Measurements from ENCODE around the gene MYBPC2.
"Not testable (repeated sequence)": the region's sequence is repeated elsewhere in the genome, so short reads cannot be mapped to it uniquely, and the experiment has no call there.

Gene MYBPC2

DNA sequence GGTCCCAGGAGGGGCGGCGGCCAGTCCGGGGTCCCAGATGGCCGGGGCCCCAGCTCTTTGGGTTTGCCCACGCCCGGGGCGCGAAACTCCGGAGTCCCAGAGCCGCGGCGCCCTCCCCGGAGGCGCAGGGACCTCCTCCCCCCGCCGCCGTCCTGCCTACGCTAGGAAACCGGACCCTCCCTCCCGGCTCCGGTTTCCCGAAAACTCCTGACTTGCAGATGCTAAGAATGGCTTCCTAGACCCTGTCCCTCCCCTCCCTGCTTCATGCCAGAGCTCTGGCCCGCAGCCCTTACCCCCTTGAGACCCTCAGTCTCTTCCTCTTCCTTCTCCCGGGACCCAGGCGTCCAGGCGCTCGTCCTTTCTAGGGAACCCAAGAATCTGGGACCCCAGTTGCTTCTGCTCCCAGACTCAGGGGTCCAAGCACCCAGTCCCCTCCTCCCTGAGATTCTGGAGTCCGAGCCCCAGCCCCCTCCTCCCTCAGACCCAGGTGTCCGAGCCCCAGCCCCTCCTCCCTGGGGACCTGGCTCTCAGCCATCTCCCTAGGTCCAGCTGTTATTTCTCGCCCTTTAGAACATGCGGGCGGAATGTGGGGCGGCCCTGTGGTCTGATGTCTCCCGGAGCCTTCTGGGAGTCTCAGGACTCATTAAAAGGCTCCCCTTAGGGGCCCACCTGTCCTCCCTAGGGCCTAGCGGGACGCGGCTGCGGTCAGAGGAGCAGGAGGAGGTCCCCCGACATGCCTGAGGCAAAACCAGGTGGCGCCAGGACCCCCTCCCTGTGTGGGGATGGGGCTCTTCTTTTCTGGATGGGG, at the start of gene MYBPC2:
Gene MYBPC2 (plus strand): TSS at position 672 of the 808 bp plus-strand sequence. CDS start 62 bp downstream, at position 734.
- in situ Hi-C loops (cut with HindIII; ENCODE audit: low sequenced_read_pairs), result no loop called here

DNA sequence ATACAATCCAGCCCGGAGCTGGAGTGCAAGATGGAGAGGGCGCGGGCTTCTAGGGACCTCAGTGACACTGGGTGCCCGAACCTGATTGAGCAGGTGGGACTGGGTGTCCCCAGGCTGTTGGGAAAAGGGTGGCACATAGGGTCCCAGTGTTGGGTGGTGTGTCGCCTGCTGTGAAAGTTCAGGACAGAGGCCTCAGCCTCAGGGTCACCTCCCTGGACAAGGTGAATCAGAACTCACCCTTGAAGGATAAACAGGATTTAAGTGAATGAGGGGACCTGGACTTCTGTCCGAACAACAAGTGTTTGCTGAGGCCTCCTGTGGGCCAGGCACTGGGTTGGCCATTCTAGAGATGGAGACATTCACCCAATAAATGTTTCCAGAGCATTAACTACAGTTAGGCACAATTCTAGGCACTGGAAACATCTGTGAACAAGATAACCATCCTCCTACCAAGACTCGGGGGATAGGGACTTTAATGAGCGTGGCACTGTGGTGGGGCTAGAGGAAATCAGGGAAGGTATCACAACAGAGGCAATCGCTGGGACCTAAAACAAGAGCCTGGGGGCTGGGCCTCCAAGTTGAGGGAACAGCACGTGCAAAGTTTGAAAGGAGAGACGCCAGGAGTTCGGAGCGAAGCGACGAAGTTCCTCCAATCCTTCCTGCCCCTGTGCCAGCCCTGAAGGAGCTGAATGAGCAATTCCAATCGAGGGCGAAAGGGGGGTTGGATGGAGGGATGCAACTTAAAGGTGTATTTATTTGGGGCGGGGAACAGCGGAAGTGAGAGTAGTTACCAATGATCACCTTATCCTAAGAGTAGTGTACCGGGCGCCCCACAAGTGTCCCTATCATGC, 49.5 kb upstream of the MYBPC2 start:
- in situ Hi-C loops (cut with HindIII; ENCODE audit: low sequenced_read_pairs), result no loop called here

DNA sequence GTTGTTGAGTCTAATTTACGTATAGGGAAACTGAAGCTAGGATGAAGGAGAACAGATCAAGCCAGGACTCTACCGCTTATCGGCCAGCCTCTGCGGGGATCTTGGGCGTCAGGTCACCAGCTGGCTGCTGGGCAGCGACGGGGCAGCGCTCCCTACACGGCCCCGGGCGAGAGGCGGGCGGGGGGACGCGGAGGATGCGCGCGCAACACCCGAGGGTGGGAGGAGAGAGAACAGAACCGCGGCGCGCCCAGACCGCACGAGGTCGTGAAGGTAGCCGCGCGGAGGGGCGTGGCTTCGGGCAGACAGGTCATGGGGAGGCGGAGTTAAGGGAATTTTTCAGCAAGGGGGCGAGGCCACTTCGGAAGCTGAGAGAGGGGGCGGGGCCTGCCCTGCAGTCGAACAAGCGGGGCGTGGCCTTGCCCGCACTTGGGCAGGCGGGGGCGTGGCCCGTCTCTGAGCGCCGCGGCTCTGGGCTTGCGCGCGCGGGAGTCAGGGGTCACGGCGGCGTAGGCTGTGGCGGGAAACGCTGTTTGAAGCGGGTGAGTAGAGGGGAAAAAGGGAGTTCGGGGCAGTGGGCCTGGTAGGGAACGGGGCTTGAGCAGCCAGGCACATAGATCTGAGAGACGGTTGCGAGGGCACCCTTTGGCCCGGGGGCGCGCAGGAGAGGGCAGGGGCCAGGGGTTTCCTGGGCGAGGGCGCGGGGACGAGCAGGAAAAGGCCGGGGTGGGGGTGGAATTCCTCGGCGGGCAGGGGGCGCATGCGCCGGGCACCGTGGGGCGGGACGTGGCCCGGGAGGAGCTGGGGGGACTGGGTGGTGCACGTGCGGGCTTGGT, 48.6 kb upstream of the MYBPC2 start, which contains the start of gene POLD1:
Gene POLD1 (plus strand): TSS at position 496 of the 833 bp plus-strand sequence. CDS start 14,505 bp downstream, outside the sequence.
- in situ Hi-C loops (cut with HindIII; ENCODE audit: low sequenced_read_pairs), result no loop called here

DNA sequence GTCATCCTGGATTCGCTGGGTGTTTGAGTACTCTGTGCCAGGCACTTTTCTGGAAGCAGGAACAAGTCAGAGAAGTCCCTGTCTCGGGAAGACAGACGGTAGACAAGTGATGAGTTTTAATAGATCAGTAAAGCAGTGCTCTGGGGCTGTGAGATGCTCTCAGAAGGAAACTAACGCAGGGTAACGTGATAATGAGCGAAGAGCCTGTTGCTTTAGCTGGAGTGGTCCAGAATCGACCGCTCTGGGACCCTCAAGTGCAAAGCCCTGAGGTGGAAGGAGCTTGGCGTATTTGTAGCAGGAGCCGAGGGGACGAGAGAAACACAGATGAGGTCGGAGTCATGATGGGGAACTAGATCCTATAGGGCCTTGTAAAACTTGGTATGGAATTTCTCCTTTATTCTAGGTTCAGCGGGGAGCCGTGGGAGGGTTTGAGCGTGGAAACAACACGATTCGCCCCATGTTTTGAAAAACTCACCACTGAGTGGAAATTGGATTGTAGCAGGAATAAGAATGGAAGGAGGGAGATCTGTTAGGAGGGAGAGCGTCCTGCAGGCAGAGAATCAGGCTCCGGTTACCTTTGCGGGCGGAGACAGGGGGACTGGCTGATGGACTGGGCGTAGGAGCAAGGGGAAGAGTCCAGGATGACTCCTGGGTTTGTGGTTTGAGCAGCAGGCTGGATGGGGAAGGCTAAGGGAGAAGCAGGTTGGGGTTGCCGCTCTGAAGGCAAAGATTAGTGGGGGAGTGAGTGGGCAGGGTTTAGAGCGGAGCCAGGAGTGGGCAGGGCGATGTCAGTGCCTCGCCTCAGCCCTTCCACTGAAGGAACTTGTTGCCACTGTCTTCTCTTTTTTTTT, 47.8 kb upstream of the MYBPC2 start:
- in situ Hi-C loops (cut with HindIII; ENCODE audit: low sequenced_read_pairs), result no loop called here

DNA sequence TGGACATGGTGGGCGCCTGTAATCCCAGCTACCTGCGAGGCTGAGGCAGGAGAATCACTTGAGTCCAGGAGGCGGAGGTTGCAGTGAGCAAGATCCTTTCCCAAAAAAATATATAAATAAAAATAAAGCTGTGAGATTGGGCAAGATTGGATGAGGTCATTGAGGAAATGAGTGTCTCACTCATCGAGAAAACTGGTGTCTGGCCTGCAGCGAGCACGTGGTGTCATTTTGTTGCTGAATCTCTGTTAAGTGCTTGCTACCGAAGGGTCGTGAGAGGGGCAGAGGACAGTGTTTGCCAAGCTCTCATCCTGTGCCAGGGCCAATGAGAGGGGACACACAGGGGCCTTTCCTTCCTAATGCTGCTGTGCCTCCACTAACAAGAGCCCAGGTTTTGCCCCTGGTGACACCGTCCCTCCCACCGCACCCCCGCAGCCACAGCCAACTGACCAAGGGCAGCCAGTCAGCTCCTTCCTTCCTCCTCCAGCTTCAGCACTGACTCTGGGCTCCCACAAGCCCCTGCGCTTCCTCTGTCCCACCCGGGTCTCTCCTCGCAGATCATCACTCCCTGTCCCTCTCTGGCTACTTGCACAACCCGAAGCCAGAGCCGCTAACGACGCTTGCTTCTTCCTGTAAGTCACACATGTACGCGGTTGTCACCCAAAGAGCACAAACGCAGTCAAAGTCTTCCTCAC, 45.4 kb upstream of the MYBPC2 start:
- in situ Hi-C loops (cut with HindIII; ENCODE audit: low sequenced_read_pairs), result no loop called here

DNA sequence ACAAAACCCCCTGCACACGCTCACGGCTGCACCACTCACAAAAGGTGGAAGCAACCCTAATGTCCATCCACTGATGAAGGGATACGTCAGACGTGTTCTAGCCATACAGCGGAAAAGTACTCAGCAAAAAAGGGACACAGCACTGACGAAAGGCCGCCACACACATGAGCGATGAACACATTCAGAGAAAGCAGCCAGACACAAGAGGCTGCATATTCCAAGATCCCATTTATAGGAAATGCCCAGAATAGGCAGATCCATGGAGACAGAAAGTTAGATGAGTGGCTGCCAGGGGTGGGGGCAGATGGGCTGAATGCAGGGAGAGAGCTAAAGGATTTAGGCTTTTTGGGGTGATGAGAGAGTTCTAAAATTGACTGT, 44.8 kb upstream of the MYBPC2 start:
- in situ Hi-C loops (cut with HindIII; ENCODE audit: low sequenced_read_pairs), result no loop called here

DNA sequence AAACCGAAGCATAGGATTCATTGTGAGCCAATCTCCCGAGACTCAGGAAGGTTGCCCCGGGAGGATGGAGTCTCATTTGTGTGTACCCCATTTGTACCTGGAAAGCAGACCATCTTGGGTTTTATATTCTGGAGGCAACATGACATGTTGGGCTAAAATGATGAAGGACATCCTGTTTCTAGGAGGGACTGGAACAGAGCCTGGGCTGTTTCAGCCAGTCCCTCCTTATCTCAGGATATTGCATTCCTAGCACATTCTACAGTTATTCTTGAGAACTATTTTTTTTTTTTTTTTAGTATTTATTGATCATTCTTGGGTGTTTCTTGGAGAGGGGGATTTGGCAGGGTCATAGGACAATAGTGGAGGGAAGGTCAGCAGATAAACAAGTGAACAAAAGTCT, 42.4 kb upstream of the MYBPC2 start:
- in situ Hi-C loops (cut with HindIII; ENCODE audit: low sequenced_read_pairs), result not testable (repeated sequence)

DNA sequence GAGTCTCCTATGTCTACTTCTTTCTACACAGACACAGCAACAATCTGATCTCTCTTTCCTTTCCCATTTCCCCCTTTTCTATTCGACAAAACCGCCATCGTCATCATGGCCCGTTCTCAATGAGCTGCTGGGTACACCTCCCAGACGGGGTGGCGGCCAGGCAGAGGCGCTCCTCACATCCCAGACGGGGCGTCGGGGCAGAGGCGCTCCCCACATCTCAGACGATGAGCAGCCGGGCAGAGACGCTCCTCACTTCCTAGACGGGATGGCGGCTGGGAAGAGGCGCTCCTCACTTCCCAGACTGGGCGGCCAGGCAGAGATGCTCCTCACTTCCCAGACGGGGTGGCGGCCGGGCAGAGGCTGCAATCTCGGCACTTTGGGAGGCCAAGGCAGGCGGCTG, 41.7 kb upstream of the MYBPC2 start:
- in situ Hi-C loops (cut with HindIII; ENCODE audit: low sequenced_read_pairs), result not testable (repeated sequence)

DNA sequence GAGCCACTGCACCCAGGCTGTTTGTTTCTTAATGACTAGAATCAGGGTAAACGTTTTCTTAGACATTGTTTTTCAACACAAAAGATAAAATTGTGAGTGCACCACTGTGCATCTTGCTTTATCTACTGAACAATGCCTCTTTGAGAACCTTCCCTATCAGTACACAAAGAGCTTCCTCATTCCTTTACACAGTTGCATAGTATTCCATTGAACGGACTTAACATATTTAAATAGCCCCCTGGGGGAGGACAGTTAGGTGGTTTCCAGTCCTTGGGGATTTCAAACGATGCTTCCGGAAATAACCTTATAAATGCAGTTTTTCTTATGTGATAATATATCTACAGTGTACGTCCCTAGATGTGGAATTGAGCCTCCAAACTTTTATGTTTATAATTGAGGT, 39.9 kb upstream of the MYBPC2 start:
- in situ Hi-C loops (cut with HindIII; ENCODE audit: low sequenced_read_pairs), result no loop called here

DNA sequence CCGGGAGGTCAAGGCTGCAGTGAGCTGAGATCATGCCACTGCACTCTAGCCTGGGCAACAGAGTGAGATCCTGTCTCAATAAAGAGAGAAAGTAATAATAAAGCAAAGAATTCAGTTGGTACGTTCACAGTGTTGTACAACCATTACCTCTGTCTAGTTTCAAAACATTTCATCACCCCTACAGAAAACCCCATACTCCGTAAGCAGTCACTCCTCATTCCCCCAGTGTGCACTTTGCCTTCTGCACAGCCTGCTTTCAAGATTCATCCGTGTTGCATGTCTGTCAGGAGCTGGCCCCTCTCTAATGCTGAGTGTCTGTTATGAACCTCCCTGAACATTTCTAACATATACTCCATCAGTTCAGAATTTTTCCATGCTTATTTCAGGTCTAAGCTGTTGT, 39.1 kb upstream of the MYBPC2 start:
- in situ Hi-C loops (cut with HindIII; ENCODE audit: low sequenced_read_pairs), result no loop called here

DNA sequence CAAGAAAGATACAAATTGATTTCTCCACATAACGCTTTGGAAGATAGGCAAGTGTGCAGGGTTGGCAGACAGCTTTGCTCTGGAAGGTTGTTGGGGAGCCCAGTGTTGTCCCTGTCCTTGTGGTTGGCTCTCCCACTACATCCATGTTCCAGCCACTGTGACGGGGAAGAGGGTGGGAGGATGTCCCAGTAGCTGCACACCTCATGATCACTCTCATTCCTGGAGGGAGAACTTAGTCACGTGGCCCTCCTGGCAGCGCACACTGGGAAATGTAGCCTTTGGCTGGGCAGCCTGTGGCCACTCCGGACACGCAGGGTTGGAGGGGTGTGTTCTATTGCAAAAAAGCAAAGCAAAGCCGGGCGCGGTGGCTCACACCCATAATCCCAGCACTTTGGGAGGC, 38.7 kb upstream of the MYBPC2 start:
- in situ Hi-C loops (cut with HindIII; ENCODE audit: low sequenced_read_pairs), result no loop called here

DNA sequence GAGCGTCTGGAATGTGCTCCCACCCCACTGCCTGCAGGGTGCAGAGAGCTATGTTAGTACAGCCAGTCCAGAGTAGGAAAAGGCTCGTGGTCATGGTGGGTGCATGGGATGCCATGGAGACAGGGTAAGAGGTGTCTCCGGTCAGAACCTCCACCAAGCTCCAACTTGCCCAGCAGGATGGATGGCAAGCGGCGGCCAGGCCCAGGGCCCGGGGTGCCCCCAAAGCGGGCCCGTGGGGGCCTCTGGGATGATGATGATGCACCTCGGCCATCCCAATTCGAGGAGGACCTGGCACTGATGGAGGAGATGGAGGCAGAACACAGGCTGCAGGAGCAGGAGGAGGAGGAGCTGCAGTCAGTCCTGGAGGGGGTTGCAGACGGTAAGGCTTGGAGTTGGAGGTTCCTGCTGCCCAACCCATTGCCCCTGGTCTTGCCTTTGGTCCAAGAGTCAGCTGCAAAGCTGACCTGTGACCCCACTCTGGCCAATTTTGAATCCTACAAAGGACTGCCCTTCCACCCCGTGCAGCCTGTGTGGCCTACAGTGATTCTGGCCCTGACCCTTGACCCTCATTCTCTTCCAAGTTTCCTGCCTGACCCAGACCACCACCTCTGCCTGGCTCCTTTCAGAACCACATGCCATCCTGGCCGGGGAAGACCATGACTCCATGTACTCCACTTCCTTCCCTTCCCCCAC, 33.9 kb upstream of the MYBPC2 start:
- in situ Hi-C loops (cut with HindIII; ENCODE audit: low sequenced_read_pairs), result no loop called here

DNA sequence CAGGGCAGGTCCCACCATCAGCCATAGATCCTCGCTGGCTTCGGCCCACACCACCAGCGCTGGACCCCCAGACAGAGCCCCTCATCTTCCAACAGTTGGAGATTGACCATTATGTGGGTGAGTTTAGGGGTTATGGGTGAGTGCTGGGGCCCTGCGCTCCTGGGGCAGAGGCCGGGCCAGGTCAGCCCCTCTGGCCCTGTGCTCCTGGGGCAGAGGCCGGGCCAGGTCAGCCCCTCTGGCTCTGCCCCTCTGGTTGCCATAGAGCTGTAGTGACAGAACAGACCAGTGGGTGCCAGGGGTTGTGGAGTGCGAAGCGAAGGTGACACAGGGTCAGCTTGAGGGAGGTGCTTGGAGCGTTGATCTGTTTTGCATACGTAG, 33.3 kb upstream of the MYBPC2 start:
- in situ Hi-C loops (cut with HindIII; ENCODE audit: low sequenced_read_pairs), result no loop called here

DNA sequence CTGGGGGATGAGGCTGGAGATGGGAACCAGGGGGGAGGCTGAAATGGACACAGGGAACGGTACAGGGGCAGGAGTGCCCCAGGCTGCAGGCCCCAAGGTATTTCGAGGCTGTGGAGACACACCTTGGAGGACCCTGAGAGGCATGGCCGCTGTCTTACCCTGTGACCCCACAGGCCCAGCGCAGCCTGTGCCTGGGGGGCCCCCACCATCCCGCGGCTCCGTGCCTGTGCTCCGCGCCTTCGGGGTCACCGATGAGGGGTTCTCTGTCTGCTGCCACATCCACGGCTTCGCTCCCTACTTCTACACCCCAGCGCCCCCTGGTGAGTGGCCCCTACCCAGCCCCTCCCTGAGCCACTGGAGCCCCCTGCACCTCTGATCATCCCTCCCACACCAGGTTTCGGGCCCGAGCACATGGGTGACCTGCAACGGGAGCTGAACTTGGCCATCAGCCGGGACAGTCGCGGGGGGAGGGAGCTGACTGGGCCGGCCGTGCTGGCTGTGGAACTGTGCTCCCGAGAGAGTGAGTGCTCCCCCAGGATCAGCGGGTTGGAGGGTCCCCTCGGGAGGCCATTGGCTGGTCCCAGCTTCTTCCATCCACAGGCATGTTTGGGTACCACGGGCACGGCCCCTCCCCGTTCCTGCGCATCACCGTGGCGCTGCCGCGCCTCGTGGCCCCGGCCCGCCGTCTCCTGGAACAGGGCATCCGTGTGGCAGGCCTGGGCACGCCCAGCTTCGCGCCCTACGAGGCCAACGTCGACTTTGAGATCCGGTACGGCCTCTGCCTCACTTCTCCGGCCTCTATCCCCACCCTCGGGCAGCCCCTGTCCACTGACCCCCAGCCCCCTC, 30.9 kb upstream of the MYBPC2 start:
- in situ Hi-C loops (cut with HindIII; ENCODE audit: low sequenced_read_pairs), result no loop called here

DNA sequence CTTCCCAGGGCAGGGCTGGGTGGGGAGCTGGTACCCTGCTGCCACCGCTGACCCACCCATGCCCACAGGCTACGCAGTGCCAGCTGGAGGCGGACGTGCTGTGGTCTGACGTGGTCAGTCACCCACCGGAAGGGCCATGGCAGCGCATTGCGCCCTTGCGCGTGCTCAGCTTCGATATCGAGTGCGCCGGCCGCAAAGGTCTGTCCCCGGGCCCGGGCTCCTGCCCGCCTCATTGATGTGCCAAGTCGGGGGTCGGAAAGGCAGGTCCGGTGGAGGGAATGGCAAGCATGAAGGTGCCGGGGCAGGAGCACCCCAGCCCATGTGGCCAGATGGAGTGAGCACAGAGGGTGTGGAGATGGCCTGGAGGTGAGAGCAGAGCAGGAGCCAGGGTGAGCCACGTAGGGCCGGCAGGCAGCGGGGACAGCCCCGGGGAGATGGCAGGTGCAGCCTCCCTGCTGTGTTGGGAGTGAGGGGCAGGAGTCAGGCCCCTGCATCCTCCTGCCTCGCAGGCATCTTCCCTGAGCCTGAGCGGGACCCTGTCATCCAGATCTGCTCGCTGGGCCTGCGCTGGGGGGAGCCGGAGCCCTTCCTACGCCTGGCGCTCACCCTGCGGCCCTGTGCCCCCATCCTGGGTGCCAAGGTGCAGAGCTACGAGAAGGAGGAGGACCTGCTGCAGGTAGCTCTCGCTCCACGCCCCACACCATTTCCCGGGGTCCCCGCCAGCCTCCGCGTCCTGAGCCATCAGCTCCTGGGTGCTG, 30.0 kb upstream of the MYBPC2 start:
- in situ Hi-C loops (cut with HindIII; ENCODE audit: low sequenced_read_pairs), result no loop called here

DNA sequence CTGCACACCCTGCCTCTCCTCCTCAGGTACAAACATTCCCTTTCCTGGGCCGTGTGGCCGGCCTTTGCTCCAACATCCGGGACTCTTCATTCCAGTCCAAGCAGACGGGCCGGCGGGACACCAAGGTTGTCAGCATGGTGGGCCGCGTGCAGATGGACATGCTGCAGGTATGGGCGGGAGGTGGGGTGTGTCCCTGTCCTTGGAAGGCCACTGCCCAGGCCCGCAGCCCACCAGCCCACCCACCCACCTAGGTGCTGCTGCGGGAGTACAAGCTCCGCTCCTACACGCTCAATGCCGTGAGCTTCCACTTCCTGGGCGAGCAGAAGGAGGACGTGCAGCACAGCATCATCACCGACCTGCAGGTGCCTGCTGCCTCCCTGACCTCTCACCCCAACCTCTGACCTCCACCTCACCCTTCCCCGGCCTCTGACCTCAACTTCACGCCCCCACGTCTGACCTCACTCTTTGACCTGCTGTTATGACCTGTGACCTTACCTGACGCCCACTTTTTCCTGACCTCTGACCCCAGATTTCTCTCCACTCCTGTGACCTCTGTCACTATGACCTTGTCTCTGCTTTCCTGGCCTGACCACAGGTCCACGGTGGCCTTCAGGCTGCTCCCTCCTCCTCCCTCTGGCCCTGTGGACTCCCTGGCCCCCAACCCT, 26.4 kb upstream of the MYBPC2 start:
- in situ Hi-C loops (cut with HindIII; ENCODE audit: low sequenced_read_pairs), result no loop called here

DNA sequence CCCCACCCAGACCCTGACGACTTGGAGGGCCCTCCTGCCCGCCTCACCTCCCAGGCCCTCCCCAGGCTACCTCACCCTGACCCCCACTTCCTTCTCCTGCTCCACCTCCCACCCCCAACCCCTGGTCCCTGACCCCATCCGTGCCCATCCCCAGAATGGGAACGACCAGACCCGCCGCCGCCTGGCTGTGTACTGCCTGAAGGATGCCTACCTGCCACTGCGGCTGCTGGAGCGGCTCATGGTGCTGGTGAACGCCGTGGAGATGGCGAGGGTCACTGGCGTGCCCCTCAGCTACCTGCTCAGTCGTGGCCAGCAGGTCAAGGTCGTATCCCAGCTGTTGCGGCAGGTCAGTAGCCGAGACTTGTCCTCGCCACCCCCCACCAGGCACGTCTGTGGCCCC, 25.9 kb upstream of the MYBPC2 start:
- in situ Hi-C loops (cut with HindIII; ENCODE audit: low sequenced_read_pairs), result no loop called here
